Lower leg skin (tissue), 3 donors: ENCODE measurements around the gene SUN1.

Experiments
- CTCF ChIP-seq, 3 donors: fragments of 450-650 bp; IDR thresholded peaks; one replicate each; pipeline ENCODE4 v1.5.1; 2016; ENCODE audit warnings: antibody characterized with exemption in 3 of 3, mild to moderate bottlenecking in 3 of 3, moderate library complexity in 2 of 3
- POLR2A ChIP-seq, 2 donors: fragments of 450-650 bp; IDR thresholded peaks; one replicate each; pipeline ENCODE4 v1.6.1; 2016 to 2017; ENCODE audit warnings: antibody characterized with exemption in 2 of 2, mild to moderate bottlenecking in 1 of 2, moderate library complexity in 1 of 2

- TF ChIP-seq CTCF (IDR thresholded peaks at IDR 0.05) (no peak), POLR2A (IDR thresholded peaks at IDR 0.05) (no peak)
These were observed 2.0 kb downstream of the SUN1 start for GRCh38 chr7:834277-834676.
